ENCODE data around the gene ADRM1. TPM values are rescaled to one million over a fixed set of nuclear protein-coding genes. Genes with fewer than 3 reads are reported as not detected.

The ADRM1 gene
- total RNA-seq, 4 donors from 2014 or later, result 41.8 to 126 (median 109) TPM

DNA sequence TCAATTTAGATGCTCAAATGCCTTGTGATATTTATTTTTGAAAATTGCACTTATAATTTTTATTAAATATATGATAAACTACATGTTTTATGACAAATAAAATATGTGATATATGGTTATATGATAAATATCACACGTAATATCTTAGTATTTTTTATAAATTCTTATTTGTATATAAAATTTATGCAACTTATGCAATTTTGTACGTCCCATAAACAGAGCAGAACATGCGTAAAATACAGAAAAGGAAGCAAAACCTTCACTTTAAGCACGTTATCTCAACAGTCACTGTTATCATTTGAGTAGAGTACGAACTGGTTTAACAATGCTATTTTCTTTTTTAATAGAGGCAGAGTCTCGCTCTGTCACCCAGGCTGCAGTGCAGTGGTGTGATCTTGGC, 15.7 kb upstream of the ADRM1 start:
- Histone ChIP-seq H3K36me3 (peaks cover 0 to 31% (median 15%) of the 10 kb centered on the region in 4 donors), H3K27me3 (no peaks in the 10 kb centered on the region), H3K27ac (no peak overlapping the region), H3K4me1 (no peaks in the 10 kb centered on the region), H3K4me3 (no peak overlapping the region), H3K9me3 (no peaks in the 10 kb centered on the region)
- in situ Hi-C loops (cut with MboI; ENCODE audit: low pct_ligation_motif_present in 1 of 4, low pct_unique_long_range_greater_than_20kb in 1 of 4, low sequenced_read_pairs in 3 of 4), result no loop called here
- TF ChIP-seq POLR2A (IDR thresholded peaks at IDR 0.05) (no peak), POLR2AphosphoS5 (IDR thresholded peaks at IDR 0.05) (no peak), EP300 (IDR thresholded peaks at IDR 0.05; ENCODE audit: low read depth) (no peak)
- TF ChIP-seq, protein P1, sequence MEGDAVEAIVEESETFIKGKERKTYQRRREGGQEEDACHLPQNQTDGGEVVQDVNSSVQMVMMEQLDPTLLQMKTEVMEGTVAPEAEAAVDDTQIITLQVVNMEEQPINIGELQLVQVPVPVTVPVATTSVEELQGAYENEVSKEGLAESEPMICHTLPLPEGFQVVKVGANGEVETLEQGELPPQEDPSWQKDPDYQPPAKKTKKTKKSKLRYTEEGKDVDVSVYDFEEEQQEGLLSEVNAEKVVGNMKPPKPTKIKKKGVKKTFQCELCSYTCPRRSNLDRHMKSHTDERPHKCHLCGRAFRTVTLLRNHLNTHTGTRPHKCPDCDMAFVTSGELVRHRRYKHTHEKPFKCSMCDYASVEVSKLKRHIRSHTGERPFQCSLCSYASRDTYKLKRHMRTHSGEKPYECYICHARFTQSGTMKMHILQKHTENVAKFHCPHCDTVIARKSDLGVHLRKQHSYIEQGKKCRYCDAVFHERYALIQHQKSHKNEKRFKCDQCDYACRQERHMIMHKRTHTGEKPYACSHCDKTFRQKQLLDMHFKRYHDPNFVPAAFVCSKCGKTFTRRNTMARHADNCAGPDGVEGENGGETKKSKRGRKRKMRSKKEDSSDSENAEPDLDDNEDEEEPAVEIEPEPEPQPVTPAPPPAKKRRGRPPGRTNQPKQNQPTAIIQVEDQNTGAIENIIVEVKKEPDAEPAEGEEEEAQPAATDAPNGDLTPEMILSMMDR (IDR thresholded peaks at IDR 0.05), result no peak
- intact Hi-C loops (cut with DNase I; ENCODE audit: low total_unique reads), result no loop called here
- 87 to 94% methylated on average over 5 to 6 of the region's 6 CpGs for WGBS, 2 donors (ENCODE audit: low coverage in 1 of 2)
- DNase-seq, result no peak

DNA sequence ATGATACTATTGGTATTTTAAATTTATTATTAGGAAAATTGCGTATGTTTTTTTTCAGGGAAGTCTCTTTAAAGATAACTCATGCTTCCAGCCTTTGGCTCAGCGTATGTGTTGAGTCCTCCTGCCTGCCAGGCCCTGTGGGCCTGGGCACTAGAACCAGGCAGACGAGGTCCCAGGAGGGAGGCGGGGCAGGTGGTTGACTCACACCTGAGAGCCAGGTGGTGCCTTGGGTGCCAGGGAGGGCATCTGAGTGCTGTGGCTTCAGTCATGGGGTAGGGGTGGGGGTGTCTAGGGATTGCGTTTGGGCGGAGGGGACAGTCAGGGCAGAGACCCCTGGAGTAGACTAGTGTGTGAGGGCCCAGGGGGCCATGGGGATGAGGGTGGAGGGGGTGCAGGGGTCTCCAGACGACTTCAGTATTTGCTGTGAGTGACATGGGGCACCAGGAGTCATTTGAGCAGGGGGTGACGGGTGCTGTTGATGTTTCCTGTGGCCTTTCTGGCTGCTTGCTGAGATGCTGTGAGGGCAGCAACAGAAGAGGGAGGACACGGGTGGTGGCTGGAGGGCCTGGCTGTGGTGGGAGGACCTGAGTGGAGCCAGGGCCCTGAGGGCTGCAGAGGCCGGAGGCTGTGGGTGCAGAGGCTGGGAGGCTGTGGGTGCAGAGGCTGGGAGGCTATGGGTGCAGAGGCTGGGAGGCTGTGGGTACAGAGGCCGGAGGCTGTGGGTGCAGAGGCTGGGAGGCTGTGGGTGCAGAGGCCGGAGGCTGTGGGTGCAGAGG, 14.8 kb upstream of the ADRM1 start:
- no peak for DNase-seq
- H3K27ac ChIP-seq, result no peak overlapping the region
- no peaks in the 10 kb centered on the region for H3K9me3 ChIP-seq
- in situ Hi-C loops (cut with MboI; ENCODE audit: low pct_ligation_motif_present in 1 of 4, low pct_unique_long_range_greater_than_20kb in 1 of 4, low sequenced_read_pairs in 3 of 4), result no loop called here
- no peak for TF ChIP-seq EP300 (IDR thresholded peaks at IDR 0.05; ENCODE audit: low read depth)
- TF ChIP-seq, protein P1 (IDR thresholded peaks at IDR 0.05), result no peak
- no peaks in the 10 kb centered on the region for H3K4me1 ChIP-seq
- intact Hi-C loops (cut with DNase I; ENCODE audit: low total_unique reads), result no loop called here
- no peaks in the 10 kb centered on the region for H3K27me3 ChIP-seq
- no peak overlapping the region for H3K4me3 ChIP-seq
- peaks cover 0 to 32% (median 15%) of the 10 kb centered on the region in 4 donors for H3K36me3 ChIP-seq
- WGBS, 2 donors (ENCODE audit: low coverage in 1 of 2), result 94% methylated on average over 12 of the region's 12 CpGs; no CpG with 5 or more reads in 1 of the 2 donors

DNA sequence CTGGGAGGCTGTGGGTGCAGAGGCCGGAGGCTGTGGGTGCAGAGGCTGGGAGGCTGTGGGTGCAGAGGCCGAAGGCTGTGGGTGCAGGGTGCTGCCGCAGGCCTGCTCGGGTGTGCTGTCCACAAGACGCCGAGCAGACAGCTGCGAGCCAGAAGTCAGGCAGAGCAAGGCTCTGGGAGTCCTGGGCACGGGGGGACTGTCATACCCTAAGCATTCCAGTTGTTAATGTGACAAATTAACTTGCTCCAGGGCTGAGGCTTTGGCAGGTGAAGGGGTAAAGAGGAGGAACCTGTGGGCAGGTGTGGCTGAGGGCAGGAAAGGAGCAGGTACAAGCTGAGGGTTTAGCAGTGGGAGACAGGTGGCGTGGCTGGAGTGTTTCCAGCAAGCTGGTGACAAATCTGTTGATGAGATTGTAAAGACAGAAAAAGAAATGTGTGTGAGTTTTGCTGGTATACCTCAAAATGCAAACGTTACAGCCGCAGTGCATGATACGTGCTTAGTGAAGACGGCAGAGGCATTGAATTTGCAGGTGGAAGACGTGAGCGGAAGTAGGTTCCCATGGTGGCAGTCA, 14.2 kb upstream of the ADRM1 start:
- no peak overlapping the region for H3K27ac ChIP-seq
- H3K4me3 ChIP-seq, result no peak overlapping the region
- peaks cover 0 to 32% (median 15%) of the 10 kb centered on the region in 4 donors for H3K36me3 ChIP-seq
- no peaks in the 10 kb centered on the region for H3K27me3 ChIP-seq
- no peaks in the 10 kb centered on the region for H3K9me3 ChIP-seq
- intact Hi-C loops (cut with DNase I; ENCODE audit: low total_unique reads) (no loop called here), in situ Hi-C loops (cut with MboI; ENCODE audit: low pct_ligation_motif_present in 1 of 4, low pct_unique_long_range_greater_than_20kb in 1 of 4, low sequenced_read_pairs in 3 of 4) (no loop called here)
- no peak for DNase-seq
- no peaks in the 10 kb centered on the region for H3K4me1 ChIP-seq
- WGBS, 2 donors (ENCODE audit: low coverage in 1 of 2), result 90 to 97% methylated on average over 5 to 15 of the region's 15 CpGs
- TF ChIP-seq, protein P1 (IDR thresholded peaks at IDR 0.05), result no peak
- no peak for TF ChIP-seq EP300 (IDR thresholded peaks at IDR 0.05; ENCODE audit: low read depth)
- TF ChIP-seq POLR2A (IDR thresholded peaks at IDR 0.05), result no peak
- TF ChIP-seq POLR2AphosphoS5 (IDR thresholded peaks at IDR 0.05), result no peak

DNA sequence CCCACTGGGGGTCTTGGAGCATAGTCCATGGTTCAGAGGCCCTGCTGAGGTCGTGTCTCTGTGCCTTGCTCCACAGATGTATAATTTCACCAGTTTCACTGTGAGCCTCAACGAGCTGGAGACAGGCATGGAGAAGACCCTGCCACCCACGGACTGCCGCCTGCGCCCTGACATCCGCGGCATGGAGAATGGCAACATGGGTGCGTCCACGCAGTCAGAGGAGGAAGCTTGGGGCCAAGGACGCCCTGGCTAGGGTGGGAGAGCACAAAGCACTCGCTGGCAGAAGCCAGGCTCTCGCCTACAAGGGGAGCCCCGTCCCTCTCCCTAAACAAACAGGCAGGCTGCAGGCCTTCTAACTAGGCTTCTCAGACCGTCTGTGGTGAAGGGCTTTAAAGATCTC, 13.7 kb upstream of the ADRM1 start:
- in situ Hi-C loops (cut with MboI; ENCODE audit: low pct_ligation_motif_present in 1 of 4, low pct_unique_long_range_greater_than_20kb in 1 of 4, low sequenced_read_pairs in 3 of 4), result no loop called here

More for the DNA sequence above, 13.7 kb upstream of the ADRM1 start:
- 89% methylated on average over 14 of the region's 14 CpGs; no CpG with 5 or more reads in 1 of the 2 donors for WGBS, 2 donors (ENCODE audit: low coverage in 1 of 2)
- Histone ChIP-seq H3K27ac (no peak overlapping the region), H3K9me3 (no peaks in the 10 kb centered on the region), H3K36me3 (peaks cover 0 to 37% (median 15%) of the 10 kb centered on the region in 4 donors), H3K27me3 (no peaks in the 10 kb centered on the region), H3K4me3 (no peak overlapping the region), H3K4me1 (no peaks in the 10 kb centered on the region)
- intact Hi-C loops (cut with DNase I; ENCODE audit: low total_unique reads), result no loop called here
- no peak for DNase-seq
- TF ChIP-seq, protein P1 (IDR thresholded peaks at IDR 0.05), result no peak
- no peak for TF ChIP-seq POLR2A (IDR thresholded peaks at IDR 0.05)
- no peak for TF ChIP-seq POLR2AphosphoS5 (IDR thresholded peaks at IDR 0.05)
- no peak for TF ChIP-seq EP300 (IDR thresholded peaks at IDR 0.05; ENCODE audit: low read depth)

All from transverse colon (tissue), 4 donors.